Suprapubic skin (tissue), 4 donors: Measurements from ENCODE around the gene TLR10. TPM values are rescaled to one million over a fixed set of nuclear protein-coding genes. Genes with fewer than 3 reads are reported as not detected.

Source experiments
- DNase-seq, 2 donors: peaks; one replicate each; pipeline ENCODE4 v3.0.0-alpha.2; 2019; ENCODE audit warnings: low spot score in 2 of 2
- H3K27ac ChIP-seq: fragments of 200-600 bp; sonication (generic); one replicate; pipeline ENCODE4 v1.5.1; 2019
- H3K27me3 ChIP-seq: fragments of 200-600 bp; sonication (generic); one replicate; pipeline ENCODE4 v1.5.1; 2019
- H3K36me3 ChIP-seq: fragments of 200-600 bp; sonication (generic); one replicate; pipeline ENCODE4 v1.5.1; 2019
- H3K4me1 ChIP-seq: fragments of 200-600 bp; sonication (generic); one replicate; pipeline ENCODE4 v1.5.1; 2019
- H3K4me3 ChIP-seq: fragments of 200-600 bp; sonication (generic); one replicate; pipeline ENCODE4 v1.5.1; 2019; ENCODE audit warnings: mild to moderate bottlenecking
- H3K9me3 ChIP-seq: fragments of 200-600 bp; sonication (generic); one replicate; pipeline ENCODE4 v1.5.1; 2019
- CTCF ChIP-seq, 2 donors: fragments of 200-600 bp in 1 of 2; fragments of 450-650 bp in 1 of 2; sonication (generic) in 1 of 2; IDR thresholded peaks; one replicate each; pipeline ENCODE4 v1.5.1; 2016 to 2019; ENCODE audit warnings: antibody characterized with exemption in 2 of 2, mild to moderate bottlenecking in 1 of 2, moderate library complexity in 1 of 2
- EP300 ChIP-seq: sonication (generic); formaldehyde crosslinking; IDR thresholded peaks from one replicate; pipeline ENCODE4 v1.6.1; 2017; ENCODE audit warnings: antibody characterized with exemption
- POLR2A ChIP-seq, 2 donors: fragments of 450-650 bp; IDR thresholded peaks; one replicate each; pipeline ENCODE4 v1.6.1; 2017; ENCODE audit warnings: antibody characterized with exemption in 2 of 2, mild to moderate bottlenecking in 2 of 2, moderate library complexity in 2 of 2
- POLR2AphosphoS5 ChIP-seq, 3 donors: sonication (generic); formaldehyde crosslinking; IDR thresholded peaks; one replicate each; pipeline ENCODE4 v1.6.1; 2017; ENCODE audit warnings: antibody characterized with exemption in 3 of 3
- WGBS: methylation state at CpG from one replicate; pipeline ENCODE4 v1.1.5; 2018; 5-methylcytosine and 5-hydroxymethylcytosine counted together
- total RNA-seq, 4 donors: library from RNA; depleted of rRNA; stranded (reverse); fragments of >200 nt; gene quantifications; one replicate each; pipeline ENCODE4 v1.1.0, GENCODE V29; 2016

TLR10 gene
- total RNA-seq, 4 donors from 2014 or later: 0.16 to 0.17 TPM; not detected in 2

GRCh38 chr4:38743866-38744265 lies 38.9 kb downstream of the TLR10 start:
- DNase-seq: no peak
- H3K4me3 ChIP-seq: no peak overlapping the region
- no peaks in the 10 kb centered on the region for H3K4me1 ChIP-seq
- no peak overlapping the region for H3K27ac ChIP-seq
- no peaks in the 10 kb centered on the region for H3K9me3 ChIP-seq
- 71% methylated on average over 1 of the region's 1 CpG for WGBS
- TF ChIP-seq POLR2A (IDR thresholded peaks at IDR 0.05) (no peak), EP300 (no peak), CTCF (IDR thresholded peaks at IDR 0.05) (no peak), POLR2AphosphoS5 (IDR thresholded peaks at IDR 0.05) (no peak)
- H3K36me3 ChIP-seq: no peaks in the 10 kb centered on the region
- no peaks in the 10 kb centered on the region for H3K27me3 ChIP-seq

- Histone ChIP-seq H3K27me3 (no peaks in the 10 kb centered on the region), H3K4me3 (no peak overlapping the region), H3K36me3 (no peaks in the 10 kb centered on the region), H3K4me1 (no peaks in the 10 kb centered on the region), H3K9me3 (no peaks in the 10 kb centered on the region), H3K27ac (no peak overlapping the region)
- 87% methylated on average over 2 of the region's 2 CpGs for WGBS
- no peak for DNase-seq
- TF ChIP-seq EP300 (no peak), CTCF (IDR thresholded peaks at IDR 0.05) (no peak), POLR2AphosphoS5 (IDR thresholded peaks at IDR 0.05) (no peak), POLR2A (IDR thresholded peaks at IDR 0.05) (no peak)
These were observed 42.5 kb downstream of the TLR10 start for GRCh38 chr4:38740303-38740702.

GRCh38 chr4:38738940-38739803 lies 43.6 kb downstream of the TLR10 start:
- H3K4me3 ChIP-seq: no peak overlapping the region
- 93% methylated on average over 6 of the region's 6 CpGs for WGBS
- TF ChIP-seq POLR2AphosphoS5 (IDR thresholded peaks at IDR 0.05) (no peak), EP300 (no peak)
- no peaks in the 10 kb centered on the region for H3K4me1 ChIP-seq
- H3K9me3 ChIP-seq: no peaks in the 10 kb centered on the region
- H3K27ac ChIP-seq: no peak overlapping the region
- DNase-seq: no peak
- no peaks in the 10 kb centered on the region for H3K36me3 ChIP-seq
- H3K27me3 ChIP-seq: no peaks in the 10 kb centered on the region

- Histone ChIP-seq H3K27me3 (no peaks in the 10 kb centered on the region), H3K27ac (no peak overlapping the region), H3K4me1 (peaks cover 5% of the 10 kb centered on the region), H3K9me3 (no peaks in the 10 kb centered on the region), H3K4me3 (no peak overlapping the region), H3K36me3 (no peaks in the 10 kb centered on the region)
- 85% methylated on average over 3 of the region's 3 CpGs for WGBS
- no peak for DNase-seq
- TF ChIP-seq POLR2A (IDR thresholded peaks at IDR 0.05) (no peak), EP300 (no peak), CTCF (IDR thresholded peaks at IDR 0.05) (no peak), POLR2AphosphoS5 (IDR thresholded peaks at IDR 0.05) (no peak)
These were observed 46.9 kb downstream of the TLR10 start for GRCh38 chr4:38735870-38736269.

- Histone ChIP-seq H3K36me3 (no peaks in the 10 kb centered on the region), H3K4me3 (no peak overlapping the region), H3K9me3 (no peaks in the 10 kb centered on the region), H3K27me3 (no peaks in the 10 kb centered on the region), H3K4me1 (peaks cover 10% of the 10 kb centered on the region), H3K27ac (no peak overlapping the region)
- TF ChIP-seq EP300: no peak
- no peak for TF ChIP-seq POLR2AphosphoS5 (IDR thresholded peaks at IDR 0.05)
- TF ChIP-seq CTCF (IDR thresholded peaks at IDR 0.05): no peak
- no peak for TF ChIP-seq POLR2A (IDR thresholded peaks at IDR 0.05)
- 55% methylated on average over 2 of the region's 2 CpGs for WGBS
- no peak for DNase-seq
These were observed 47.9 kb downstream of the TLR10 start for GRCh38 chr4:38734911-38735310.
